Endothelial cell of umbilical vein (primary cell): ENCODE measurements around the gene EIF2A. TPM values are rescaled to one million over a fixed set of nuclear protein-coding genes. Genes with fewer than 3 reads are reported as not detected.

Experiments
- BruUV-seq: library from RNA; stranded (reverse); fragments of 400-500 nt; replicated peaks from 2 replicates; lab custom pipeline; 2021; lab: Mats Ljungman, UMichigan
- CTCF ChIA-PET: fragments of 300-600, 350-600 bp; sonication (Branson Sonifier 250); formaldehyde crosslinking; loops from one replicate; lab custom pipeline; 2021; ENCODE audit warnings: antibody characterized with exemption, inconsistent platforms; lab: Charles Lee
- POLR2A ChIA-PET: fragments of 300-600, 350-600 bp; sonication (Branson Sonifier 250); formaldehyde crosslinking; loops from one replicate; lab custom pipeline; 2021; ENCODE audit warnings: antibody characterized with exemption, inconsistent platforms; lab: Charles Lee
- DNase-seq: peaks from one replicate; pipeline ENCODE4 v3.0.0-alpha.2; 2011; ENCODE audit warnings: low read depth, low spot score
- FAIRE-seq: peaks from 2 replicates; lab custom pipeline; 2011; peaks lifted over from hg19 to GRCh38; lab: Jason Lieb, UNC
- H2AFZ ChIP-seq: 2 replicates; pipeline ENCODE4 v1.6.0; 2012; ENCODE audit warnings: low read depth, low read length, control low read depth, inconsistent platforms
- H3K27ac ChIP-seq: 2 replicates; pipeline ENCODE4 v1.5.1; 2011; ENCODE audit warnings: low read depth, mild to moderate bottlenecking, control low read depth, low read length, moderate library complexity; ENCODE audit not compliant: insufficient read depth
- H3K27me3 ChIP-seq, 2 experiments: 2 replicates each; pipeline versions ENCODE4 v1.6.0 to v1.6.1; 2011; ENCODE audit warnings: low read length in 2 of 2, mixed read lengths in 1 of 2; ENCODE audit not compliant: control insufficient read depth in 2 of 2, insufficient read depth in 2 of 2
- H3K36me3 ChIP-seq, 2 experiments: 2 replicates in 1 of 2; 3 replicates in 1 of 2; pipeline ENCODE4 v1.5.1; 2011; ENCODE audit warnings: low read length in 2 of 2, mild to moderate bottlenecking in 1 of 2, moderate library complexity in 1 of 2; ENCODE audit not compliant: control insufficient read depth in 2 of 2, insufficient read depth in 2 of 2; ENCODE audit errors: extremely low read depth in 1 of 2
- H3K4me1 ChIP-seq: 3 replicates; pipeline ENCODE4 v1.5.1; 2011; ENCODE audit warnings: mild to moderate bottlenecking, low read length; ENCODE audit not compliant: control insufficient read depth, insufficient read depth; ENCODE audit errors: extremely low read depth
- H3K4me2 ChIP-seq: 2 replicates; pipeline ENCODE4 v1.6.1; 2011; ENCODE audit warnings: low read length, control low read depth, mixed read lengths; ENCODE audit not compliant: insufficient read depth
- H3K4me3 ChIP-seq, 3 experiments: fragments of 200-600 bp in 1 of 3; sonication (generic), shearing (Covaris generic) in 1 of 3; replicated peaks in 1 of 3; 2 replicates each; pipeline ENCODE4 v1.5.1; 2011 to 2016; ENCODE audit warnings: control low read depth in 3 of 3, low read length in 3 of 3, mild to moderate bottlenecking in 2 of 3, inconsistent platforms in 1 of 3, low read depth in 1 of 3, moderate library complexity in 1 of 3; ENCODE audit not compliant: insufficient read depth in 1 of 3
- H3K79me2 ChIP-seq: 2 replicates; pipeline ENCODE4 v1.6.0; 2012; ENCODE audit warnings: low read length, inconsistent platforms; ENCODE audit not compliant: control insufficient read depth, insufficient read depth
- H3K9ac ChIP-seq: replicated peaks from 2 replicates; pipeline ENCODE3; 2011; ENCODE audit warnings: low read length, control low read depth; ENCODE audit not compliant: insufficient read depth; ENCODE audit errors: extremely low read depth
- H3K9me1 ChIP-seq: replicated peaks from 3 replicates; pipeline ENCODE4 v1.6.0; 2011; ENCODE audit warnings: mild to moderate bottlenecking, low read length; ENCODE audit not compliant: control insufficient read depth, insufficient read depth; ENCODE audit errors: extremely low read depth
- H3K9me3 ChIP-seq: replicated peaks from 2 replicates; pipeline ENCODE4 v1.5.1; 2012; ENCODE audit warnings: low read length, inconsistent platforms; ENCODE audit not compliant: control insufficient read depth, insufficient read depth
- H4K20me1 ChIP-seq: replicated peaks from 2 replicates; pipeline ENCODE3; 2011; ENCODE audit warnings: mild to moderate bottlenecking, low read length; ENCODE audit not compliant: control insufficient read depth, insufficient read depth; ENCODE audit errors: extremely low read depth
- CTCF ChIP-seq, 2 donors: IDR thresholded peaks; 1 replicate in 1 of 2; 2 replicates in 1 of 2; pipeline ENCODE4 v1.5.1; 2011; ENCODE audit warnings: low read length in 2 of 2, mild to moderate bottlenecking in 2 of 2, moderate library complexity in 2 of 2, control low read depth in 1 of 2, inconsistent platforms in 1 of 2, low read depth in 1 of 2; ENCODE audit not compliant: insufficient read depth in 1 of 2; ENCODE audit errors: extremely low read depth in 1 of 2
- EZH2 ChIP-seq: IDR thresholded peaks from 2 replicates; pipeline ENCODE4 v1.6.1; 2012; ENCODE audit warnings: borderline replicate concordance, low read depth, mild to moderate bottlenecking, moderate library complexity, low read length, inconsistent platforms; ENCODE audit not compliant: severe bottlenecking
- FOS ChIP-seq: IDR thresholded peaks from 2 replicates; pipeline ENCODE4 v1.6.1; 2011; ENCODE audit warnings: mild to moderate bottlenecking, low read length, moderate library complexity, borderline replicate concordance; ENCODE audit not compliant: insufficient read depth
- GATA2 ChIP-seq: IDR thresholded peaks from 2 replicates; pipeline ENCODE4 v1.7.0; 2011; ENCODE audit warnings: low read depth, mild to moderate bottlenecking, moderate library complexity, mixed read lengths, low read length; ENCODE audit not compliant: insufficient read length, insufficient read depth
- JUN ChIP-seq: IDR thresholded peaks from 2 replicates; pipeline ENCODE4 v1.6.1; 2011; ENCODE audit warnings: borderline replicate concordance, low read depth; ENCODE audit not compliant: insufficient read length, insufficient read depth
- MAX ChIP-seq: IDR thresholded peaks from 2 replicates; pipeline ENCODE4 v1.6.1; 2011; ENCODE audit not compliant: insufficient read depth, insufficient read length
- MYC ChIP-seq: IDR thresholded peaks from one replicate; pipeline ENCODE4 v1.6.1; 2011; ENCODE audit warnings: mild to moderate bottlenecking, low read depth, low read length
- POLR2A ChIP-seq: IDR thresholded peaks from 2 replicates; pipeline ENCODE4 v1.6.1; 2012; ENCODE audit warnings: low read depth, mild to moderate bottlenecking, control low read depth, low read length
- POLR2AphosphoS5 ChIP-seq: IDR thresholded peaks from 2 replicates; pipeline ENCODE4 v1.6.1; 2012; ENCODE audit warnings: low read depth, mild to moderate bottlenecking, control low read depth, low read length, moderate library complexity; ENCODE audit not compliant: insufficient read depth
- dilution Hi-C: fragments of 300-500 bp; cut with MboI; formaldehyde crosslinking; loops from one replicate; pipeline ENCODE4 v1.15.0; 2019; ENCODE audit warnings: low sequenced_read_pairs; ENCODE audit not compliant: extremely low pct_ligation_motif_present
- intact Hi-C: fragments of 100-400 bp; cut with micrococcal nuclease; formaldehyde crosslinking; loops from one replicate; pipeline ENCODE4 v1.10.0; 2022
- polyA plus RNA-seq, 4 experiments: library from polyadenylated mRNA; depleted of rRNA in 3 of 4; stranded (reverse) in 3 of 4; unstranded in 1 of 4; fragments of >200 nt; gene quantifications; 2 replicates each; pipeline versions ENCODE4 v1.2.1 to v1.2.3, GENCODE V29; 2011 to 2012; ENCODE audit warnings: missing spikeins in 1 of 4
- total RNA-seq: library from RNA; stranded (reverse); gene quantifications from 2 replicates; pipeline ENCODE4 v1.2.3, GENCODE V29; 2021

Gene EIF2A
- total and polyA plus RNA-seq, 2 donors (not counting 3 experiments of a cell fraction or from before 2014, with no cell fraction given) = 85.2 to 97.6 TPM

- intact Hi-C loops (no loop called here), dilution Hi-C loops (no loop called here)
- TF ChIP-seq POLR2AphosphoS5 (no peak), MYC (no peak), POLR2A (no peak), GATA2 (no peak), CTCF (IDR thresholded peaks at IDR 0.05; ENCODE audit: extremely low read depth in 1 of 2, insufficient read depth in 1 of 2, low read depth in 1 of 2, low read length in 2 of 2) (no peak), EZH2 (no peak), FOS (no peak), MAX (no peak), JUN (no peak)
- H3K27ac ChIP-seq = no peak overlapping the region
- H4K20me1 ChIP-seq = no peaks in the 10 kb centered on the region
- H3K27me3 ChIP-seq = no peaks in the 10 kb centered on the region
- FAIRE-seq = no peak
- no peaks in the 10 kb centered on the region for H3K9me3 ChIP-seq
- DNase-seq = no peak
- H3K4me3 ChIP-seq = no peak overlapping the region
- peaks cover 2 to 24% of the 10 kb centered on the region in 2 experiments for H3K36me3 ChIP-seq
- H3K9ac ChIP-seq = no peak overlapping the region
- no peaks in the 10 kb centered on the region for H3K9me1 ChIP-seq
- no TSS peak for BruUV-seq
- no peaks in the 10 kb centered on the region for H3K4me1 ChIP-seq
- H2AFZ ChIP-seq = no peak overlapping the region
- ChIA-PET CTCF (no interaction called here), POLR2A (no interaction called here)
- H3K79me2 ChIP-seq = no peaks in the 10 kb centered on the region
- no peak overlapping the region for H3K4me2 ChIP-seq
These were observed 34.6 kb downstream of the EIF2A start for GRCh38 chr3:150581174-150581573.
